ENCODE results near the gene SLMAP.

DNA sequence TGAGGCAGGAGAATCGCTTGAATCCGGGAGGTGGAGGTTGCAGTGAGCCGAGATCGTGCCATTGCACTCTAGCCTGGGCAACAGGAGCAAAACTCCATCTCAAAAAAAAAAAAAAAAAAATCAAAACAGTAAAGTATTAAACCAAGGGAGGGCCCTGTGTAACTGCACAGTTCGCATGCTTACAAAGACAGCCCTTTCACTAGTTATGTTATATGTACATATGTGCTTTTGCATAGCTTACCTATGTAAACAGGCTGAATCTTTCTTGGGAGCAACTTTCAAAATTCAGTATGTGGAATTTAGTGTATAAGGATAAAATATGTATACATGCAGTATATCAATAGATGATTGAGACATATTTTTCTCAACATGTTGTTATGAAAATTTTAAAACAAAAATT is 16.1 kb upstream of the SLMAP start:
- TF ChIP-seq, protein P1, sequence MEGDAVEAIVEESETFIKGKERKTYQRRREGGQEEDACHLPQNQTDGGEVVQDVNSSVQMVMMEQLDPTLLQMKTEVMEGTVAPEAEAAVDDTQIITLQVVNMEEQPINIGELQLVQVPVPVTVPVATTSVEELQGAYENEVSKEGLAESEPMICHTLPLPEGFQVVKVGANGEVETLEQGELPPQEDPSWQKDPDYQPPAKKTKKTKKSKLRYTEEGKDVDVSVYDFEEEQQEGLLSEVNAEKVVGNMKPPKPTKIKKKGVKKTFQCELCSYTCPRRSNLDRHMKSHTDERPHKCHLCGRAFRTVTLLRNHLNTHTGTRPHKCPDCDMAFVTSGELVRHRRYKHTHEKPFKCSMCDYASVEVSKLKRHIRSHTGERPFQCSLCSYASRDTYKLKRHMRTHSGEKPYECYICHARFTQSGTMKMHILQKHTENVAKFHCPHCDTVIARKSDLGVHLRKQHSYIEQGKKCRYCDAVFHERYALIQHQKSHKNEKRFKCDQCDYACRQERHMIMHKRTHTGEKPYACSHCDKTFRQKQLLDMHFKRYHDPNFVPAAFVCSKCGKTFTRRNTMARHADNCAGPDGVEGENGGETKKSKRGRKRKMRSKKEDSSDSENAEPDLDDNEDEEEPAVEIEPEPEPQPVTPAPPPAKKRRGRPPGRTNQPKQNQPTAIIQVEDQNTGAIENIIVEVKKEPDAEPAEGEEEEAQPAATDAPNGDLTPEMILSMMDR (IDR thresholded peaks at IDR 0.05 in 4 of 5, conservative IDR thresholded peaks at IDR 0.05 in 1 of 5), result no peak
- TF ChIP-seq POLR2A (IDR thresholded peaks at IDR 0.05), result no peak
